ENCODE measurements around the gene ASPSCR1. TPM values are rescaled to one million over a fixed set of nuclear protein-coding genes. Genes with fewer than 3 reads are reported as not detected.
A peak's percentile ranks its signal among the peaks of the same experiment; 100 is the strongest.

ASPSCR1 gene
- total and polyA plus RNA-seq, 2 donors (not counting 1 experiment from before 2014, with no cell fraction given), result 6.3 to 35.7 TPM

DNA sequence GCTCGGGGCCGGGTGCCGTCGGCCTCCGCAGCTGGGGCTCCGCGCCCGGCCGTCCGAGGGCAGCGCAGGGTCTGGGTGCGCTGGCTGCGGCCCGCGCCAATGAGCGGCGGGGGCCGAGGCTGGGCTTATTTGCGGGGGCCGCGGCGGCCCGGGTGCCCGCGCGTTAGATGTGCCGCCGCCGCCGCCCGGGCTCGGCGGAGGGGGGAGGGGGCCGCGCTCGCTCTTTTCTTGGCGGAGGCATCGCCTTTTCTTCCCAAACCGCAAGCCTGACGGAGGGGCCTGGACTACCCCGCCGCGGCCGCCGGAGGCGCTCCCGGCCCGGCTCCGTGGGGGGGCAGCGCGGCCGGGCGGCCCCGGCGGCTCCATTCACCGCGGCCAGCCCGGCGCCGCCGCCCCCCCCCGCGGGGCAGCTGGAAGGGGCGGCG lies 16.3 kb upstream of the ASPSCR1 start, which contains the start of gene NOTUM:
Gene NOTUM, minus strand, starts transcription at position 101 of the 425 bp plus-strand sequence. CDS start 278 bp downstream, outside the sequence.
- H3K79me2 ChIP-seq (ENCODE audit: control insufficient read depth, insufficient read depth, low read length), result no peaks in the 10 kb centered on the region
- H3K9ac ChIP-seq (ENCODE audit: insufficient read depth, low read length), result no peak within 1 kb of the TSS
- H3K27me3 ChIP-seq (ENCODE audit: control insufficient read depth, insufficient read depth, low read length), result peaks cover 36% of the 10 kb centered on the region
- peaks cover 2% of the 10 kb centered on the region for H3K4me1 ChIP-seq (ENCODE audit: control insufficient read depth, extremely low read depth, insufficient read depth, low read length)
- H3K4me2 ChIP-seq (ENCODE audit: extremely low read depth, insufficient read depth, low read length), result no peak within 1 kb of the TSS
- H4K20me1 ChIP-seq (ENCODE audit: control insufficient read depth, extremely low read depth, insufficient read depth, low read length), result no peaks in the 10 kb centered on the region
- no peak within 1 kb of the TSS for H2AFZ ChIP-seq (ENCODE audit: low read length)
- H3K9me3 ChIP-seq (ENCODE audit: control insufficient read depth, insufficient read depth, low read depth, low read length), result no peaks in the 10 kb centered on the region
- no peak for TF ChIP-seq EZH2 (IDR thresholded peaks at IDR 0.05; ENCODE audit: low read length, missing control alignments)
- peak in 1 of 2 donors; percentile 12 for TF ChIP-seq CTCF (conservative IDR thresholded peaks at IDR 0.05 in 1 of 2, IDR thresholded peaks at IDR 0.05 in 1 of 2; ENCODE audit: low read depth in 1 of 2, low read length in 2 of 2)
- H3K27ac ChIP-seq (ENCODE audit: insufficient read depth, low read length), result no peak within 1 kb of the TSS
- peak; percentile 27 to 29 for DNase-seq (ENCODE audit: low read depth in 2 of 2)
- peak within 1 kb of the TSS in 1 of 4 experiments; percentile 20 for H3K4me3 ChIP-seq (replicated peaks in 1 of 4; ENCODE audit: control extremely low read depth in 1 of 4, insufficient read depth in 1 of 4, low read depth in 3 of 4, low read length in 4 of 4)
- no peaks in the 10 kb centered on the region for H3K36me3 ChIP-seq (ENCODE audit: control insufficient read depth, insufficient read depth, low read length)

DNA sequence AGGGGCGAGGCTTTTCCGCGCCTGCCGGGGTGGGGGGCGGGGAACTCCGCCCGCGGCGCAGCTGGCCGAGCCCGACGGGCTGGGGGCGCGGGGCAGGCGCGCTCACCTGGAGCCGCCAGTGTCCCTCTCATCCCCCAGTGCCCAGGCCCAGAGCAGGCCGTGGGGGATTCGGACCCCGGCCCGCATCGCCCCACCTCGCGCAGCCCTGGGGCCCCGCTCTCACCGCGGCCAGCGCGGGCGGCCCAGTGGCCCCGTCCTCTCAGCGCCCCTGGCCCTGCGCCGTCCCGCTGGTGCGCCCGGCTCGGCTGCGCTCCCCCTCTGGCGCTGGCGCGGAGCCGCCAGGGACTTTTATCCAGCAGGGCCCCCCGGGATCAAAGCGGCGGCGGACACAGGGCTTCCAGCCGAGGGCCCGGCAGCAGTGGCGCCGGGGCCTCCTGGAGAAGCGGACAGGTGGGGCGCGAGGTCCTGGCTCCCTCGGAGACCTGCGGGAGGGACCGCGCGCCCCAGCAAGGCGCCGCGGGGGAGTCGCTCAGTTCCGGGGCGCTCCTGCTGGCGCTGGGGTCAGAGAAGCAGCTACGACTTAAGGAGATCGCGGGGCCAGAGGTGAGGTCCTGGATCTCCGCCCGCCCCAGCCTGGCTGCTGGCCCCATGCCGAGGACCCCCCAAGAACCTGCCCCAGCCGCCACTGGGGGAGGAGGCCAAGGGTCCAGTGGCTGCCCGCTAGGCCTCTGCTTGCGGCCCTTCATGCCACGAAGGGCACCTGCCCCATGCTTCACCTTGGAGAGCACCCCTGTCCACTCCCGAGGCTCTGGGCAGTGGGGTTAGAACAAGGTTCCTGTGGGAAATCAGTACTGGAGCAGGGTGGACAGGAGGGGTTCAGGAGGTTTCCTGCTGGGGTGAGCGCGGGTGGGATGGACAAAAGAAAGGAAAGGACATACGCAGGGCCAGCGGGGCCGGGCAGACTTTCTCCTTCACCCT lies 15.6 kb upstream of the ASPSCR1 start:
- Histone ChIP-seq H3K27ac (ENCODE audit: insufficient read depth, low read length) (no peak overlapping the region), H3K4me1 (ENCODE audit: control insufficient read depth, extremely low read depth, insufficient read depth, low read length) (peaks cover 2% of the 10 kb centered on the region), H3K9ac (ENCODE audit: insufficient read depth, low read length) (no peak overlapping the region), H3K79me2 (ENCODE audit: control insufficient read depth, insufficient read depth, low read length) (no peaks in the 10 kb centered on the region), H3K36me3 (ENCODE audit: control insufficient read depth, insufficient read depth, low read length) (no peaks in the 10 kb centered on the region), H3K4me3 (replicated peaks in 1 of 4; ENCODE audit: control extremely low read depth in 1 of 4, insufficient read depth in 1 of 4, low read depth in 3 of 4, low read length in 4 of 4) (no peak overlapping the region), H3K27me3 (ENCODE audit: control insufficient read depth, insufficient read depth, low read length) (peaks cover 36% of the 10 kb centered on the region), H2AFZ (ENCODE audit: low read length) (no peak overlapping the region), H3K9me3 (ENCODE audit: control insufficient read depth, insufficient read depth, low read depth, low read length) (no peaks in the 10 kb centered on the region), H4K20me1 (ENCODE audit: control insufficient read depth, extremely low read depth, insufficient read depth, low read length) (no peaks in the 10 kb centered on the region), H3K4me2 (ENCODE audit: extremely low read depth, insufficient read depth, low read length) (no peak overlapping the region)
- no peak for DNase-seq (ENCODE audit: low read depth in 2 of 2)
- TF ChIP-seq EZH2 (IDR thresholded peaks at IDR 0.05; ENCODE audit: low read length, missing control alignments) (peak; percentile 78), CTCF (conservative IDR thresholded peaks at IDR 0.05 in 1 of 2, IDR thresholded peaks at IDR 0.05 in 1 of 2; ENCODE audit: low read depth in 1 of 2, low read length in 2 of 2) (no peak)
